ENCODE measurements around the gene PPIF. TPM values are rescaled to one million over a fixed set of nuclear protein-coding genes. Genes with fewer than 3 reads are reported as not detected.

The PPIF gene
- total RNA-seq, 3 donors from 2014 or later: 54.6 to 88.5 (median 77.3) TPM

DNA sequence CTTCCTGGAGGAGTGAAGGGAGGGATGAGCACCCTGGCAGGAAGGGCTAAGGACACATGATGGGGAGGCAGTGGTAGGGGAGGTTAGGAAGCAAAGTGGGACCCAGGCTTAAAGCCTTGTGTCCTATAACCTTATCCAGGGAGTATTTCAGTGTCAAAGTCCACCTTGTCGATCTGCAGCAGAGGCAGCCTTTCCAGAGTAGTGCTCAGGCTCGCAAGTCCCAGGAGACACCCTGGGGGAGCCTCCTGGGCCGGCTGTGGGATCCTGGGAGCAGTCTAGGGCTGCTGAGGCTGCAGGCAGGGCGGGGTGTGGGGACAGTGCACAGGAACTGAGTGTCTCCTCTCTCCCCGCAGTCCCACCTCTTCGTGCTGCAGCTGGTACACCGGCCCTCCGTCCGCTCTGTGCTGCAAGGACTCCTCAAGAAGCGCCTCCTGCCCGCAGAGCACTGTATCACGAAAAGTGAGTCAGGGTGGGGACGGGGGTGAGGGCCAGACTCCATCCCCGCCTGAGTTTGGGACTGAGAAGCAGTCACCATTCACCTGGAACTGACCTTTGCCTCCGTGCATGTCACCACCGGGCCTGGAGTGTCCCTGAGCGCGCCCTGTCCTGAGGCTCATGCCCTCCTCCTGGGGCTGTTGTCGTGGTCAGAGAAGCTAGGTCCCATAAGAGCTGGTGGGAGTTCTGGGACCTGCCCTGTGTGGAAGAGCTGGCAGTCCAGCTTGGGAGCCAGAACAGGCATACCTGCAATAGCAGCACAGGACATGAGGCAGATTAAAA is 45.3 kb upstream of the PPIF start:
- TF ChIP-seq, protein P1, sequence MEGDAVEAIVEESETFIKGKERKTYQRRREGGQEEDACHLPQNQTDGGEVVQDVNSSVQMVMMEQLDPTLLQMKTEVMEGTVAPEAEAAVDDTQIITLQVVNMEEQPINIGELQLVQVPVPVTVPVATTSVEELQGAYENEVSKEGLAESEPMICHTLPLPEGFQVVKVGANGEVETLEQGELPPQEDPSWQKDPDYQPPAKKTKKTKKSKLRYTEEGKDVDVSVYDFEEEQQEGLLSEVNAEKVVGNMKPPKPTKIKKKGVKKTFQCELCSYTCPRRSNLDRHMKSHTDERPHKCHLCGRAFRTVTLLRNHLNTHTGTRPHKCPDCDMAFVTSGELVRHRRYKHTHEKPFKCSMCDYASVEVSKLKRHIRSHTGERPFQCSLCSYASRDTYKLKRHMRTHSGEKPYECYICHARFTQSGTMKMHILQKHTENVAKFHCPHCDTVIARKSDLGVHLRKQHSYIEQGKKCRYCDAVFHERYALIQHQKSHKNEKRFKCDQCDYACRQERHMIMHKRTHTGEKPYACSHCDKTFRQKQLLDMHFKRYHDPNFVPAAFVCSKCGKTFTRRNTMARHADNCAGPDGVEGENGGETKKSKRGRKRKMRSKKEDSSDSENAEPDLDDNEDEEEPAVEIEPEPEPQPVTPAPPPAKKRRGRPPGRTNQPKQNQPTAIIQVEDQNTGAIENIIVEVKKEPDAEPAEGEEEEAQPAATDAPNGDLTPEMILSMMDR (IDR thresholded peaks at IDR 0.05): no peak
- peak in 1 of 3 donors; percentile 36 for DNase-seq
- intact Hi-C loops (cut with DNase I, micrococcal nuclease): no loop called here
- no peaks in the 10 kb centered on the region for H3K9me3 ChIP-seq
- H3K4me1 ChIP-seq (ENCODE audit: low read depth): no peaks in the 10 kb centered on the region
- H3K4me3 ChIP-seq: no peak overlapping the region
- peaks cover 11% of the 10 kb centered on the region for H3K36me3 ChIP-seq (ENCODE audit: low read depth)
- ATAC-seq: no peak

DNA sequence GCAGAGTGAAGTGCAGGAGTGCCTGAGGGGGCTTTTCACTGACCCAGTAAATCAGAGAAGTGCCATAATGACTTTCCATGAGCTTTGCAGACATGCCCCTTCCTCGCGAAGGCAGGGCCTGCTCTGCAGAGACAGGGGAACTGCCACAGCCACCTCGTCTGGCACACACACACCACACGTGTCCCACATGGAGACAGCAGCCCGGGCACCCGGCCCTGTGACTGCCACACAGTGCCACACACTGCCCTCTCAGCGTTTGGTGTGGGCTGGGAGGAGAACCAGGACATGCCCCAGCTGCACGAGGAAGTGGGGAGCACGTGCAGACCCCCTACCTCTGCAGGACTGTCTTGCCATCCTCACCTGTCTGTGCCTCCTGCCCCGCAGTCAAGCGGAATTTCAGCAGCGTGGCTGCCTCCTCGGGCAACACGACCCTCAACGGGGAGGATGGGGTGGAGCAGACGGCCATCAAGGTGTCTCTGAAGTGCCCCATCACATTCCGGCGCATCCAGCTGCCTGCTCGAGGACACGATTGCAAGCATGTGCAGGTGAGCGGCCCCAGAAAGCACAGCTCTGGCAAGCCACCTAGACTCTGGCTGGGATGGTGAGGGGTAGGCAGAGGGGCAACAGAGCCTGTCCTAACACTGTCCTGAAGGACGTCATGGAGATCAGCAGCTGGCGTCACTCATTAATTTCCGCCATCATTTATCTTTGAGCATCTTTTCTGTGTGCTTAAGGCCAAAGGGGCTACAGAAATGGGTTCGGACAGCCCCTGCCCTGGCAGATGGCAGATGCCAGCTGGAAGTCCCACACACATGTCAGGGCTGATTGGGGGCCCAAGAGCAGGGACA is 43.4 kb upstream of the PPIF start:
- ATAC-seq: no peak
- TF ChIP-seq, protein P1 (IDR thresholded peaks at IDR 0.05): no peak
- Histone ChIP-seq H3K4me3 (no peak overlapping the region), H3K36me3 (ENCODE audit: low read depth) (peaks cover 11% of the 10 kb centered on the region), H3K9me3 (no peaks in the 10 kb centered on the region), H3K4me1 (ENCODE audit: low read depth) (no peaks in the 10 kb centered on the region)
- intact Hi-C loops (cut with DNase I, micrococcal nuclease): no loop called here
- DNase-seq: peak in 1 of 3 donors; percentile 50

DNA sequence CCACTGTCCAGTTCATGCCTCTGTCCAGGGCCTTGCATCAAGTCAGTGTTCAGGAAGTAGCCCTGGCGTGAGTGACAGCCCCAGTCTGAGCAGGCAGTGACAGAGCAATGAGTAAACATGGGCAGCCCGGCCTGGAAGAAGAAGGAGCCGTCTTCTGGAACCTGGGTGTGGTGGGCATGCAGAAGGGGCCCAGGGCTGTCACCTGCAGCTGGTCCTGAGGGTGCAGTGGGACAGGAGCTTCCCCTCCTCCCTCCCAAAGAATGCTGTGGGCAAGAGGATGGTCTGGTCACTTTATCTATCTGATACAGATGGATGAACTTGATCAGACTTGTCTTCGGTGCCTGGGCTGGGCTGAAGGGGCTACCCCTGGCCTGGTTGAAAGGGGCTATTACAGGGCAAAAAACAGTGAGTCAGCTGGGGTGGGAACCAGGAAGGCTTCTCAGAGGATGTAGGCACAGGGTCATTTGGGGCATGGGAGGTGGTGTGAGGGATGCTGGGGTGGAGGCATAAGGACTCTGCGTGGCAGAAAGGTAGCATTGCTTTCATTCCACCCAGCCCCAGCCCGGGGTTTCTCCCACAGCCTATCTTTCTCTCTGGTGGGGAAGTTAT is 42.7 kb upstream of the PPIF start:
- H3K9me3 ChIP-seq: no peaks in the 10 kb centered on the region
- DNase-seq: peak in 1 of 3 donors; percentile 31
- no peaks in the 10 kb centered on the region for H3K4me1 ChIP-seq (ENCODE audit: low read depth)
- ATAC-seq: no peak
- H3K4me3 ChIP-seq: no peak overlapping the region
- TF ChIP-seq, protein P1 (IDR thresholded peaks at IDR 0.05): no peak
- intact Hi-C loops (cut with DNase I, micrococcal nuclease): no loop called here
- peaks cover 11% of the 10 kb centered on the region for H3K36me3 ChIP-seq (ENCODE audit: low read depth)

- no peaks in the 10 kb centered on the region for H3K4me1 ChIP-seq (ENCODE audit: low read depth)
- ATAC-seq (no peak), DNase-seq (no peak)
- H3K4me3 ChIP-seq: no peak overlapping the region
- peaks cover 11% of the 10 kb centered on the region for H3K36me3 ChIP-seq (ENCODE audit: low read depth)
- H3K9me3 ChIP-seq: no peaks in the 10 kb centered on the region
- intact Hi-C loops (cut with DNase I, micrococcal nuclease): no loop called here
- TF ChIP-seq, protein P1 (IDR thresholded peaks at IDR 0.05): no peak
Measured at GRCh38 chr10:79305515-79305914, 41.8 kb upstream of the PPIF start.

GRCh38 chr10:79305988-79306387 is 41.3 kb upstream of the PPIF start:
- ATAC-seq (no peak), DNase-seq (peak in 1 of 3 donors; percentile 38)
- no peaks in the 10 kb centered on the region for H3K9me3 ChIP-seq
- intact Hi-C loops (cut with DNase I, micrococcal nuclease): no loop called here
- TF ChIP-seq, protein P1 (IDR thresholded peaks at IDR 0.05): no peak
- peaks cover 6% of the 10 kb centered on the region for H3K36me3 ChIP-seq (ENCODE audit: low read depth)
- no peaks in the 10 kb centered on the region for H3K4me1 ChIP-seq (ENCODE audit: low read depth)
- H3K4me3 ChIP-seq: no peak overlapping the region

Data from mucosa of descending colon (tissue), 3 donors.